HG02623 (cell line): ENCODE measurements around the gene FUT9.
"Not testable (repeated sequence)": the region's sequence is repeated elsewhere in the genome, so short reads cannot be mapped to it uniquely, and the experiment has no call there.

Source experiments
- ATAC-seq: cut with Tn5 transposase; IDR thresholded peaks from one replicate; pipeline ENCODE4 v1.9.1; 2021; ENCODE audit warnings: moderate library complexity; ENCODE audit not compliant: unreplicated experiment

The FUT9 gene

GRCh38 chr6:96171112-96171511 is 155.3 kb downstream of the FUT9 start:
- ATAC-seq = no peak

GRCh38 chr6:96184798-96185197 is 169.0 kb downstream of the FUT9 start:
- no peak for ATAC-seq

DNA sequence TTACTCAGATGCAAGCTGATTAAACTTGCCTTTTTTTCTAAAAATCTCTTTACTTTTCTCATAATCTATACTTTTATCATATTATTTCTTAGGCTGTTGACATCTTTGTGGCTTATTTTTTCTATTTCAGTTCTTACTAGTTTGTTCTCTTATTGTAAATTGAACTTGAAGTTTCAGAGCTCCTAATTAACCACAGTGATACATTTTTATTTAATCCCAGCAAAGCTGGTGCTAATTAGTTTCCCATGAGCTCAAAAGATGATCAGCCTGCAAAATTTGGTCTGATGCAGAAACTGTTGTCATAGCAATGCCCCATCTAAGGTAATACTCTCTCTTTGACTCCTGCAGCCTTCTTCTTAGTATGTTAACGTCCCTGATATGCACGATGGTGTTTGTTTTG is 170.3 kb downstream of the FUT9 start:
- ATAC-seq = no peak

DNA sequence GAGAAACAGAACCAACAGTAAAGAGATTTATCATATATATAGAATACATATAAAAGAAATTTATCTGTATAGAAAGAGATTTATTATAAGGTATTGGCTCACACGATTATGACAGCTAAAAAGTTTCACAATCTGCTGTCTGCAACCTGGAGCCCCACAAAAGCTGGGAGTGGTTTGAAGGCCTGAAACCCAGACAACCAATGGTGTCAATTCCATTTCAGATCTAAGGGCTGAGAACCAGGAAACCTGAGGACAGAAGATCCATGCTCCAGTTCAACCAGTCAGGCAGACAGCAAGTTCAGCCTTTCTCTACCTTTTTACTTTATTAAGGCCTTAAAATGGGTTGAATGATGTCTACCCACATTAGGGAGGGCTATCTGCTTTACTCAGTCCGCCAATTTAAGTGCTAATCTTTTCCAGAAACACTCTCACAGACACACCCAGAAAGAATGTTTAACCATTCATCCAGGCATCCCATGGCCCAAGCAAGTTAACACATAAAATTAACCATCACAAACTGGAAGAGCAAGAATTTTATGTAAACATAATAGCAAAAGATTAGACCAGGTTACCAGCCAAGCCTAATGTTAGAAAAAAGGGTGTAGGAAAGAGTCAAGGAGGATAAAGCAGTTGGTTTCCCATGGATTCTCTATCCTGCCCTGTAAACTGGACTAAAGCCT is 170.9 kb downstream of the FUT9 start:
- ATAC-seq = no peak

DNA sequence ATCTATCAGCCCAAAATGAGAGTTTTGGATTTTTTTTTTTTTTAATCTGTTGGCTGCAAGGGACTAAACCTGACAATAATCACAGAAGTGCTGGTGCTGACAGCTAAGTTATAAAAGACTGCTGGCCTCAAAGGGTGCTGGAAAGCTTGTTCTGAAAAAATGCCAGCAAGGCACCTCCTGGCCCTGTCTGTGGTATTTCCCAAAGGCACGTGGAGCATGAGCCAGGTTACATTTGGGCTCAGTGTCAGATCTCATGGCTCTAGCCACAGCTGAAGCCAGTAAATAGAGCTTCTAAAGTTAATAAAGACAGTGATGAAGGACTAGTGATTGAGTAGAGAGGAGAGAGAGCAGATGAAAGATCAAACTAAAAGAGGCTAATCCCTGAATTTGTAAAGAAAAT is 178.9 kb downstream of the FUT9 start:
- ATAC-seq = no peak

DNA sequence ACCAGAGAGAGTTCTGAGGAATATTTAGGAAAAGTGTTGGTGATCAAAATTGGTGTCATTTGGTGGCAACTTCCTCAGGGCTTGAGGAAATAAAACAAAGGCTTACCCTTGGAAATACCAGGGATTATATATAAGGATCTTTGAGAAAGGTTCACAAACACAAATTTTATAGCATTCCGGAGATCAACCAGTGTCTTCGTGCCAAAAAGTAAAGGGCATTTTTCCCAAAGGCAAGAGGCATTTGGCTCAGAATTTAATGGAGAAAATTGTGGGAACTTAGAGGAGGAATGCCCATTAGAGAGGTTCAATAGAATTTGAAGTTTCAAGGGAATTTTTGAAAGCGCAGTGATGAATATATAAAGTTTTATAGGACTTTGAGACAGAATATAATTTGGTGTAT is 179.5 kb downstream of the FUT9 start:
- ATAC-seq = no peak

DNA sequence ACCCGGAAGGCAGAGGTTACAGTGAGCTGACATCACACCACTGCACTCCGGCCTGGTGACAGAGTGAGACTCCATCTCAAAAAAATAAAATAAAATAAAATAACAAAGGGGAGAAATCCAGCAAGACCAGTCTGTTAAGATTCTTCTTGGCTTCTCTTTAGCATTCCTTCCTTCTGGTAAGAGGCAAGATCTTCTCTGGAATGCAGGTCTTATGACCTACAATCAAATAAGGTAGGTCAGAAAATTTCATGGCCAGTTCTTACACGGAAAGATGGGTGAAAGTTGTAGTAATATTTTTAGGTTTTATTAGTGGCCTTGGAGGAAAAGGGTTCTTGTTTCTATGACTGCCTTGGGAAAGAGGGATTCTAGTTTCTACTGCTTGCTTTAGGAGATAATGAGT is 180.9 kb downstream of the FUT9 start:
- ATAC-seq = no peak

GRCh38 chr6:96197241-96197640 is 181.5 kb downstream of the FUT9 start:
- no peak for ATAC-seq

- ATAC-seq = no peak
These were observed 186.8 kb downstream of the FUT9 start for GRCh38 chr6:96202571-96202970.

DNA sequence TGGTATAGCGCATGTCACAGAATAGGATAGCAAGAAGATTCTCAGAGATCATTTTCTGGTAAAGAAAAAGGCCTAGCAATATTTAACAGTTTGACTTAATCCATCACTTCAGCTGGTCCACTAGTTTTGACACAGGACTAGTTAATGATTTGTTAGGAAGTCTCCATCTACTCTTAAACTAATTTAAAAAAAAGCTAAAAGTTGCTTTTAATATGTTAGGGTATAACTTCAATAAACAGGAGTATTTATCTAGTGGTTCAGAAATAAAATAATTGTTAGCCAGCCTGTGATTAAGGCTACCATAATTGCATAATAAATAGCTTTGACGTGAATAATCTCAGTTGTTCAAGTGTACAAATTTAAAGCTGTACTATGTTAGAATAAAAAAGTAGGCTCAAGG is 195.6 kb downstream of the FUT9 start:
- ATAC-seq = no peak

GRCh38 chr6:96212066-96212465 is 196.3 kb downstream of the FUT9 start:
- no peak for ATAC-seq

GRCh38 chr6:96213784-96214183 is 198.0 kb downstream of the FUT9 start:
- ATAC-seq = no peak

- ATAC-seq = no peak
These were observed 207.9 kb downstream of the FUT9 start for GRCh38 chr6:96223695-96224094.

DNA sequence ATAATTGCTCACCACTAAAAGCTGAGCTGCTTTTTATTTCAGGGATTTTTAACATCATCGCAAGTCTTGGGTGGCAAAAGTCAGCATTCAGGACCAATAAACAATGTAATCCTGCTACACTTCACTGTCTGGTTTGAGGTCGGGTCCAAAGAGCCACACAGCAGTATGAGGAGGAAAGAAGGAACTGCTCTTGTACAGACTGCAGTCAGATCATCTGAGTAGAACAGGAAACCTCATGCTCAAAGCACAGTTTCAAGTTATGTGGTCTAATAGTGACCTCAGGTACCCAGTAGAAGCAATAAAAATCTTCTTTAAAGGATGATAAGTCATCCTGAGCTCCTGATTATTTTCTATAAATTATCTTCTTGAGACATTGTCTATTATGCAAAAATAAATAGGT is 211.4 kb downstream of the FUT9 start:
- ATAC-seq = no peak

DNA sequence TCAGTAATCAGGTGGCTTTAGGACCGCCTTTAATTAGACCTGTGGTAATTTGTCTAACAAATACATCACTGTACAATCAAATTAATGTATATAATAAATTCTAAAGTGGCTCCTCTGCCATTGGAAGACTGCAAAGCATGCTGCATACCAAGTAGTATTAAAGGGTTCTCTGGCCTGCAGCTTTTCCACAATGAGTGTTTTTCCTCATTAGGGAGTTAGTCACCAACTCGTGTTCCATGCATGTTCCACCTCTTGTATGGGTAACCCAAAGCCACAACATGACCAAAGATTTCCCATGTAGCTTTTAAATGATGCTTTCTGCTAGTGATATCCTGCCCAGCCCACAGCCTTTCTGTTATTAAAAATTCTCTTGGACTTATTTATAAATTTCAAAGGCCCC is 218.7 kb downstream of the FUT9 start:
- ATAC-seq = no peak

DNA sequence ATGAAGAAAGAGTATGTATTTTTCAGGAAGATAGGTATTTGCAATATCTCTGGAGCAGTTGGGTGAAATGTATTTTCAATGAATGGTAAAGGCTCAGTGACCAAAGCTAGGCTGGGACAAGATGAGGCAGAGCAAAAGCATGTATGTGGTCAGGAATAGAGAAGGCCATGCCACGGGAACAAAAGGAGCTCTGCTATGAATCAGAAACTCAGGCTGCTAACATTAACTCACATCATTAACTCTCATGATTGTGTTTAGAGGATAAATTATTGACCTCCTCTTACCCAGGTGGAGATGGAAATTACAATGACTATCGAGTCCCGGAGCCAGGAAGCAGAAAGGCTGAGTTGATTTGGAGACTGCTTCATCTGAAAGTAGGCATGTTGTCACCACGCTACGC is 220.2 kb downstream of the FUT9 start:
- ATAC-seq = no peak

DNA sequence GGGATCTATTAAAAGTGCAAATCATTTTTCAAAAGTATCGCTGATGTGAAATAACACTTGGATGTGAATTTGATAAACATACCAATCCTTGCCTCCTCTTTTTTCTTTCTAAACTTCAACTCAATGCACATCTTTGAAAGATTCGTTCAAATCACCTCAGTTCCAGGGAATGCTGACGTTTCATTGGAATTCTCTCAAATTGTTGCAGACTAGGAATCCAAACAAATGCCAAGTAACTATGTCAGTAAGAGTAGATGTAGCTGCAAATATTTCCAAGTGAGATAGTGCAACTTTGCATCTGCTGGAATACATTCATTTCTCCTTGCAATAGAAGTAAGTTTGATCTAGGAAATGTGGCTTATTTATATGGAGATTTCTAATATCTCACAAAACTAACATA is 220.7 kb downstream of the FUT9 start:
- no peak for ATAC-seq

DNA sequence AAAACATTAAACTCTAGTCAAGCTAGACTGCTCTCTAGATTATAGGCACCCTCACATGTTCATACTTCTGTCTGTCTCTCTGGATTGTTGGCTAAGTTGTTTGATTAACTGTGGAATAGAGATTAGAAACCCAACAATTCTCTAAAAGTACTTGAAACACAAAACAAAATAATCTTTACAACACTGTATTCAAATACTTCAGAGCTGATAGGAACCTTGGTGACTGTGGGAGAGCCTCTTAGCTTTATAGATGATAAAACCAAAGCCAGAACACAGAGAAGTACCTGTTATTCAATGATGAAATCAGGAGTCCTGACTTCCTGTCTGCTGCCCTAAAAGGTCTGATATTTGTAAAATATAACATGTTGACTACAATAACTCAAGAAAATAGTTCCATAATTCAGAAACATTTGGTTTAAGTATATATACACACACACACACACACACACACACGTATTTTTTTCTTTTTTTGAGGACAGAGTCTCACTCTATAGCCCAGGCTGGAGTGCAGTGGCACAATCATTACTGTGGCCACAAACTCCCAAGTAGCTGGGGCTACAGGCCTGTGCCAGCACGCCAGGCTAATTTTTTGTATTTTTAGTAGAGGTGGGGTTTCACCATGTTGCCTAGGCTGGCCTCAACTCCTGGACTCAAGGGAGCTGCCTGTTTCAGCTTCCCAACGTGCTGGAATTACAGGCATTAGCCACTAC is 222.0 kb downstream of the FUT9 start:
- no peak for ATAC-seq

DNA sequence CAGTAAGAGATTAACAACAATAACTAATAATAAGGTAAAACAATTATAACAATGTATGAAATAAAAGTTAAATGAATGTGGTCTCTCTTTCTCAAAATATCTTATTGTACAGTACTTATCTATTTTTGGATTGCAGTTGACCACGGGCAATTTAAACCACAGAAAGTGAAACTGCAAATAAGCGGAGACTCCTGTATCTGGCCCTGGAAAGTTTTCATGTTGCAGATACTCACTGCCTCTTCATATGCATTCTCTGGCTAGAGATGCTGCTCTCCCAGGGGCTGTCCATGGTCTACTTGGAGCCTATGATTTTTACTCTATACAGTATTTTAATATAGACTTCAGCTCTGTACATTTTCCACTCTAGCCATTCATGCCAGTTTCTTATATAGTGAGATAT is 230.8 kb downstream of the FUT9 start:
- no peak for ATAC-seq

GRCh38 chr6:96249755-96250154 is 234.0 kb downstream of the FUT9 start:
- ATAC-seq = no peak

DNA sequence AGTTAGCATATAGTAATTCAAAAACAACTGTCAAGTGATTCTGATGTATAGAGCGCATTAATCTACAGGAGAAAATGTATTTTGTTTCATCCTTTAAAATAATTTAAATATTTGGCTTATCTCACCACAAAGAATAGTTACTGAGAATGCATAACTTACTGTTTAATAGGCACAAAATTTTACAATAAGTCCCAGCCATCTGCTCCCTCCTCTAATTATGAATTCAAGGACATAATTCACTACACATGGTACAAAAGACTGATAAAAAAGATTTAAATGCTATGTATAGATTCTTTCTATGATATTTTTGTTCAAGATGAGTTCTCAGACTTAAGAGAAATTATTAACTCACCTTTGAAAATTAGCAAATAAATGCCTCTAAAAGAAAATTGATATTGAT is 242.0 kb downstream of the FUT9 start:
- ATAC-seq = no peak

DNA sequence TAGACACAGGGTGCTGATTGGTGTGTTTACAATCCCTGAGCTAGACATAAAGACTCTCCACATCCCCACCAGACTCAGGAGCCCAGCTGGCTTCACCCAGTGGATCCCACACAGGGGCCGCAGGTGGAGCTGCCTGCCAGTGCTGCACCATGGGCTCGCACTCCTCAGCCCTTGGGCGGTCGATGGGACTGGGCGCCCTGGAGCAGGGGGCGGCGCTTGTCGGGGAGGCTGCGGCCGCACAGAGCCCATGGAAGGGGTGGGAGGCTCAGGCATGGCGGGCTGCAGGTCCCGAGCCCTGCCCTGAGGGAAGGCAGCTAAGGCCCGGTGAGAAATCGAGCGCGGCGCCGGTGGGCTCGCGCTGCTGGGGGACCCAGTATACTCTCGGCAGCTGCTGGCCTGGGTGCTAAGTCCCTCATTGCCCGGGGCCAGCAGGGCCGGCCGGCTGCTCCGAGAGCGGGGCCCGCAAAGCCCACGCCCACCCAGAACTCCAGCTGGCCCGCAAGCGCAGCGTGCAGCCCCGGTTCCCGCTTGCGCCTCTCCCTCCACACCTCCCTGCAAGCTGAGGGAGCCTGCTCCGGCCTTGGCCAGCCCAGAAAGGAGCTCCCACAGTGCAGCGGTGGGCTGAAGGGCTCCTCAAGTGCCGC is 245.1 kb downstream of the FUT9 start:
- not testable (repeated sequence) for ATAC-seq
